Activated CD8-positive, alpha-beta memory T cell treated with anti-CD3 and anti-CD28 coated beads for 1 hour (primary cell): ENCODE results near the gene KCTD3.

Source experiments
- DNase-seq, 2 donors: peaks; one replicate each; pipeline ENCODE4 v3.0.0-alpha.2; 2020; ENCODE audit warnings: low read depth in 1 of 2; ENCODE audit errors: extremely low read depth in 1 of 2

KCTD3 gene

GRCh38 chr1:215650446-215651149 is 83.5 kb downstream of the KCTD3 start:
- DNase-seq = no peak

GRCh38 chr1:215651867-215652266 is 84.8 kb downstream of the KCTD3 start:
- no peak for DNase-seq

- no peak for DNase-seq
Observed at GRCh38 chr1:215652371-215652770, 85.3 kb downstream of the KCTD3 start.

GRCh38 chr1:215657047-215657446 is 89.9 kb downstream of the KCTD3 start:
- DNase-seq = no peak

DNA sequence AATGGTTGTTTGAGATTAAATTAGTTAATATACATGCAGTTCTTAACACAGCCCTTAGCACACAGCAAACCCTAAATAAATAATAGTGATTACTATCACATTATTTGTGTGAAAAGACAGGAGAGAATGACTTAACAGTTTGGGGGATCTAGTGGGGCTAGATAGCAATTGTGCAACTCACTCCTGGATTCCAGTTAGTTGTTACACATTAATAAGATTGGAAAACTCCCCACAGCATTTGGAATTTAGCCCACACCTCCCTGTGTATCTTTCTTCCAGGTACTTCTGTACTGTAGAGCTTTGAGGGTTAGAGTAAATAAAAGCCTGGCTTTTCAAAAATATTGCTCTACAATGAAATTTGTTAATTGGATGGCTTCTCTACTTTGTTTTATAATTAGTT is 93.2 kb downstream of the KCTD3 start:
- DNase-seq = no peak

DNA sequence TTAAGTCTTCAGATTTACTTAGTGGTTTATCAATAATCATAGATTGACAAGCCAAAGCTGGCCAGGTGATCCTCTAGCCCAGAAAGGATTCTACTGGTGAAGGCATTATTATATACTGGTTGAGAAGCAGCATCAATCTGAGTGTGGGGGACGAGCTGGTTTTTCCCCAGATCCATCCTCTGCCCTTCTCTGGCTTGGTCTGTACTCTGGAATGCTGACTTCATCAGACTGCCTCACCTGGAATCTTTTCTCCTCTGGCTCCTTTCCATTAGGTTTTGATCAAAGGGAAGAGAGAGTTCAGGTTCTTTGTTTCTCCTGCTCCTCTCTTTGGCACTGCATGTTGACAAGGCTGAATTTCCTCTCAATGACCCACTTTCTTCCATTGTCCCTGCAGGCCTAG is 93.9 kb downstream of the KCTD3 start:
- no peak for DNase-seq

DNA sequence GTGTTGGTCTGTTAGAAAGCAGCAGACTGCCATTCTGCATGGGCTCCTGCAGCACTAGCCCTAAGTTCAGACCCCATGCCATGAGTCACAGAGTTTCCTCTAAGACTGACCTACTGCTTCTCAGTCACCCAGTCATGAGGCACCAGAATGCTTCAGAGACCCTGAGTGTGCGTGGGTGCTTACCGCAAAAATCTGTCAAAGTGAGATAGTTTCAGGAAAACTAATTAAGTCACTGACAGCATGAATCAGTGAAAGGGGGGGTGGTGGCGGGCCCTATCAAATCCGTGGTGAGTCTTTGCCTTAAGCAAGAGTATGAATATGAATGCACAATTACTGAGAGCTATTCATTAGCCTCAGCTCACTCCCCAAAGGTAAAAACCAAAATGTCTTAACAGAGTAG is 98.1 kb downstream of the KCTD3 start:
- DNase-seq = no peak

- no peak for DNase-seq
Observed at GRCh38 chr1:215667761-215668160, 100.7 kb downstream of the KCTD3 start.

GRCh38 chr1:215669806-215670491 is 102.8 kb downstream of the KCTD3 start:
- no peak for DNase-seq
